Measurements from ENCODE around the gene GNL2.
"Not testable (repeated sequence)": the region's sequence is repeated elsewhere in the genome, so short reads cannot be mapped to it uniquely, and the experiment has no call there.

Gene GNL2

DNA sequence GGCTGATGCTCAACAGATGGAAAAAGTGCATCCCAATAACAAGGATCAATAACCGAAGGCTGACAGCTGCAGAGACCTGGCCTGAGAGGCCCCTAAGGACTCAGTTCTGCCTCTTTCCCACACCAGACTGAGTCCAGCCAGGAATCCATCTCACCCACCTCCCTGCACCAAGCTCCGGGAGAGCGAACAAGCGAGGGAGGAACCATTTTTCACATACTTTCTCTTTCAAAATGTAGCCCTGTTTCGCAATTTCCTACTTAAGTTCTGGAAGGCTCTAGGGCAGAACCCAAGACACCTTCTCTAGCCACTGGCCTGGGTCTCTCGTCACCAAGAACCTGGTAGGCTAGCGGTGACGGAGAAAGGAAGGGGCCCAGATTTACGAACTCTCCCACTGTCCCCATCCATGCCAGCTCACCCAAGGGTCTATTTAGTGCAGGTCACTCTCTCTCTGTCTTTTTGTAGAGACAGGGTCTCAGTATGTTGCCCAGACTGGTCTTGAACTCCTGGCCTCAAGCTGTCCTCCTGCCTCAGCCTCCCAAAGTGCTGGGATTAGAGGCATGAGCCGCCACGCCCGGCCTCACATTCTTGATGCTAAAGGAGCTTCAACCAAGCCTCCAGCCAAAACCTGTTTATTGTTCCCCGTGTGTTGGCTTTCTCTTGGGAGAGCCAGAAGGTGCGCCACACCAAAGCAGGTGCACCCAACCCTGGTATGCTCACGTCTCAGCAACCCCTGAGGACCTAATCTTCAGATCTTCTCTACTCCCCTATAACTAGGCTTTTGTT is 10.9 kb upstream of the GNL2 start:
- DNase-seq (ENCODE audit: low spot score) = no peak

DNA sequence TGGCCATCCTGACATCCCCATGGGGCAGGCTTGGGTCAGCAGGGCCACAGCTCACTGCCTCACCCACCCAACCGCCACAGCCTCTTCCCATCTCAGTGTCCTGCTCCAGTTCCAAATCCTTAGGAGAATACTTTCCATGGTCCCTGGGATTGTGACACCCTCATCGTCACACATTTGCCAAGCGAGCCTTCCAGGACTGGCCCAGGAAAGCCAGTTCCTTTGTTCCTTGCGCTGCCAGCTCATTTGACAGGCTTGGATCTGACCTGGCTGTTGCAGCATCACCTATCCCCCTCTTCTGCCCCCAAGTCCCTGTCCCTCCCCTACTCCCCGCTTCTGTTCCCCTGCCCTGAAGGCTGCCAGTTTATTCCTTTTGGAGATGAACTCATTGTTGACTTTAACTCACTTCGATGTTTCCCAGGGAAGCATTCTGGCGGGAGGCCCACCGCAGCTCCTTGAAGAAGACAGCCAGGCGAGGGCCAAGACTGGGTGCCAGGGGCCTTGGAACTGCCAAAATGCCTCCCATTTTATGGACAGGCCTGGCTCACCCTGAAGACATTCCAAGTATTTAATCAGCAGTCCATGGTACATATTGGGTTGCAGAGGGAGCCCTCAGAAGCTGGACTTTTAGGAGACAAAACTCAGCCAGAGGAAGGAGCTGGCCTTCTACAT is 10.2 kb upstream of the GNL2 start:
- no peak for DNase-seq (ENCODE audit: low spot score)

DNA sequence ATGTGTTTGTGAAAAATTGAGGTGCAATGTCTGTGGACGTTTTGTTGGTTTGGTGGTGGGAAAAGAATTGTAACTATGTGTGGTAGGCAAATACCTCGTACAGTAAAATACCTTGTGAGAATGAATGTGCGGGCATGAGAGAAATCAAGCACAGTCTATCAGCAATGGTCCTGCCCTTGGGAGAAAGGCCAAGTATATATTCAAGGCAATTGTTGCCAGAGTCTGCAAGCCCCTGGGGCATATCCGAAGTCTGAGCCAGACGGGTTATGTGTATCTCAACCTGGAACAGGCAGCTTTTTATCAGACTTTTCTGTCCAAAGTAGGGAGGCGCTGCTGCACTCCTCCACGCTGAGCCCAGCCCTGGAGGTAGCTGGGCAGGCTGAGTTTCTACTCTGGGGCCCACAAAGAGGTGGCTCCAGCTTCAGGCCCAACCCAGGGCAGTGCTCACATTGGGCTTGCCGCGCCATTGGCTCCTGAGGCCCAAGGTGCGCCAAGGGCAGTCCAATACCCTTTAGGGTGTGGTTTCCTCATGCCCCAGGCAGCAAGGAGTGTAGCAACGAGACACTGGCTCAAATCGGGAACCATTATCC is 9.4 kb upstream of the GNL2 start:
- DNase-seq (ENCODE audit: low spot score) = no peak

DNA sequence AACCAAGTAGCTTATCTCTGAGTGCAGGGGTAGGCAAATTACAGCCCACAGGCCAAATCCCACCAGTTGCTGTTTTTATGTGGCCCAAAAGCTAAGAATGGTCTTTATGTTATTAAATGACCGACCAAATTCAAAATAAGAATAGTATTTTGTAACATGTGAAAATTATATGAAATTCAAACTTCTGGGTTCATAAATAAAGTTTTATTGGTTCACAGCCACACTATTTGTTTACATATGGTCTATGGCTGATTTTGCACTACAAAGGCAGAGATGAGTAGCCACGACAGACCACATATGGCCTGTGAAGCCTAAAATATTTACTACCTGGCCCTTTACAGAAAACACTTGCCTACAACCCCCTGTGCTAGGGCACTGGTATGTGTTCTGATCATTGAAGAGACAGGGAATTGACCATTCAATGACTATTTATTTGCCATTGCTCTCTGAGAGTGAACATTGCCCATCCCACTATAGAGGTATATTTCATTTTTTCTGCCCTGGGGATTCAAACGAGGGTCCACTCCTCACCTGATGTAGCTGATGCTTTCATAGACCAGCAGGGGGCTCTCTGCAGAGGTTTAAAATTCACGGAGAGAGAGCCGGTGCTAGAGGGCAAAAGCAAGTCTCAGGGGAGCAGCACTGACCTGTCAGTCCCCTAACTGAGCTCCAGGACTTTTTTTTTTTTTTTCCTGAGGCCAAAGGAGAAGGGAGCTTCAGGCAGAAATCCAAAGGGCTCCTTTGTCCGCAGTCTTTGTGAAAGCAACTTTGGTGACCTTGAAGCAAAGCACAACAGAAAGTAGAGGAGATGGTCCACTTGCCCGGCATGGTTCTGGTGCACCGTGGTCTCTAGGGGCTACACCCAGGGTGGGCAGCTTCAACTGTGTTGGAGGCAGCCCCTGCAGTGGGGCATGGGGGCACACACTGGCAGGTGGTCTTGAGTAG is 7.3 kb upstream of the GNL2 start:
- peak; percentile 68 for DNase-seq (ENCODE audit: low spot score)

DNA sequence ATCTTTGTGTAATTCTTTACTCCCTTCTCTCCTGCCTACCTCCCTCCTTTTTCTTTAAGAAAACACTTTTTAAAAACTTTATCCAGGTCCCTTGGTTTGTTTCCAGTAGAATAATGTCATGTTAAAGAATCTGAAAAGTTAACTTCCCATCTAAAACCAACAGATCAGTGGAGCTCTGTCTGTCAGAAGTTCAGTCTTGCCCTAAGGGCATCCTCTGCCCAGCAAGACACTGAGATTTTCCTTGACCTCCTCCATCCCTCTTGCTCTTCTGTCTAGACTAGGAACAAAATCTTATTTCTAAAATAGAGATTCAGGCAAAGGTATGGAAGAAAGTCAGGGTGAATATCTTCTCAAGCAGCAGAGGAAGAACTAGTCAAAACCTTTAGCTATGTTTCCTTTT is 5.7 kb upstream of the GNL2 start:
- DNase-seq (ENCODE audit: low spot score) = no peak

DNA sequence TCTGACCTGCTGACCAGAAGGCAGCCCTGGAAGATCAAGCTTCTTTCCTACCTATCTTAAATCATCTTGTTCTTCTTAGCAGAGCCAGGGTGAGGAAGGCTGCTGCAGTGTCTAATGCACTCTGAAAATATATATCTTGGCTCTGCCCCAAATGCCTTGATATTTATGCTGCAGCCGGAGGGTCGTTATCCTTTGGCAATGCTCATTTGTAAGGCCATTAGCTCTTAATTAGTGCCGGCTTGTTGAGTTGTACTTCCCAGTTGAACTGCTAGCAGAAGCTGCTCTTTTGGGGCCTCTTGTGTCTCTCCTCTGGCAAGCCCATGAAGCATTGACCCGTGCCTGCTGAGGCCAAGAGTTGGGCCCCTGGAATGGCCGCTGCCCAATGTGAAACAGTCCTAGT is 4.2 kb upstream of the GNL2 start:
- no peak for DNase-seq (ENCODE audit: low spot score)

DNA sequence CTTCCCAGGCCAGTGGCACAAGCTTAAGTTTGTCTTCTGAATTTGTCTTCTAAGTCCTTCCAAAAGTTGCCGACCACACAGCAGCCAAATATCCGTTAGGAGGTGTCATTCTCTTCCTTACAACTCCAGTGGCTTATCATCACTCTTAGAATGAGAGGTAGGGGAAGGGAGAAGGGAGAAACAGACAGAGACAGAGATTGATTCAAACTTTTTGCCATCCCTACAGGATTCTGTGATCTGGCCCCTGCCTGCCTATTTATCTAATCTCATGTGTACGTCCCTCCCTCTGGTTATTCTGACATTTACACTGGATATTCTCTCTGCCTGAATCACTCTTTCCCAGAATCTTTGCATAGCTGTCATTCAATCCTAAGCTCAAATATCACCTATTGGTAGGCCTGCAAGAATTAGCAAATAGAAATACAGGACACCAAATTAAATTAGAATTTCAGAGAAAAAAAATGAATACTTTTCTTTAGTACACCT is 488 bp upstream of the GNL2 start:
- no peak for DNase-seq (ENCODE audit: low spot score)

DNA sequence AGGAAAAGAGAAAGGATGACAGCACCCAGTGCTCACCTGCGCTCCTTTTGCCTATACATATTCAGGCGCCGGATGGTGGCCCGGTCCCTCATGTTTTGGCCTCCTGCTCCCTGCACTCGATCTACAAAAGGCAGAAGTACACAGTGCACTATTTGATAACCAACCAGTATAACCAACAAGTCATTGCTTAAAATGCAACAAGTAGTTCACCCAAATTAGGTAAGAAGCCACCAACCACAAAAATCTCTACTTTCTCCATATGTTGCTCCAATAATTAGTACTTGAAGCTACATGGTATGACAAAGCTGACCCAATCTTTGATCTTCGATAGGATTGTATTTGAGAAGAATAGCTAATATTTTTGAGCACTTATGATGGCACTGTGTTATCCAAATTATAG is 2.0 kb downstream of the GNL2 start:
- DNase-seq (ENCODE audit: low spot score) = no peak

DNA sequence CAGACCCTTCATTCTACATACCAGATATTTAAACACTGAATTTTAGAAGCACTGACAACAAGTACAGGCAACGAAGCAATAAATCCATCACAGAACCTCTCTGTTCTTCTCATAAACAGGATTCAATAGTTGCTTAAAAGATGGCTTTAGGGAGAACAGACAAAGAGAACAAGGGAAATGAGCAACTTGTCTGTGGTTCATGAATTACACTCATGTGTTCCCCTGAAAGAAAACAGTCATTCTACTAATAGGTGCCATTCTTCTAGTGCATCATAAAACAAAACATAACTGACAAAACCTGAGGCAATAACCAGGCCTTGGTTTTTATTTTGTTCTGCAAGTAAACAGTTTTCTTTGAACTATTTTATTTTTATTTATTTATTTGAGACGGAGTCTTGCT is 6.8 kb downstream of the GNL2 start:
- DNase-seq (ENCODE audit: low spot score) = no peak

DNA sequence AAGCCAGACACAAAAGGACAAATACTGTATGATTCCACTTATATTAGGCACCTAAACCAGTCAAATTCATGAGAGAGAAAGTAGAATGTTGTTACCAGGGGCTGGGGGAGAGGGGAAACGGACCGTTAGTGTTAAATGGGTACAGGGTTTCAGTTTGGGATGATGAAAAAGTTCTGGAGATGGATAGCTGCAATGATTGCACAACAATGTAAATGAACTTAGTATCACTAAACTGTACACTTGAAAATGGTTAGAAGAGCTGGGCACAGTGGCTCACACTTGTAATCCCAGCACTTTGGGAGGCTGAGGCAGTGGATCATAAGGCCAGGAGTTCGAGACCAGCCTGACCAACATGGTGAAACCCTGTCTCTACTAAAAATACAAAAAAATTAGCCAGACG is 11.2 kb downstream of the GNL2 start:
- DNase-seq (ENCODE audit: low spot score) = not testable (repeated sequence)

DNA sequence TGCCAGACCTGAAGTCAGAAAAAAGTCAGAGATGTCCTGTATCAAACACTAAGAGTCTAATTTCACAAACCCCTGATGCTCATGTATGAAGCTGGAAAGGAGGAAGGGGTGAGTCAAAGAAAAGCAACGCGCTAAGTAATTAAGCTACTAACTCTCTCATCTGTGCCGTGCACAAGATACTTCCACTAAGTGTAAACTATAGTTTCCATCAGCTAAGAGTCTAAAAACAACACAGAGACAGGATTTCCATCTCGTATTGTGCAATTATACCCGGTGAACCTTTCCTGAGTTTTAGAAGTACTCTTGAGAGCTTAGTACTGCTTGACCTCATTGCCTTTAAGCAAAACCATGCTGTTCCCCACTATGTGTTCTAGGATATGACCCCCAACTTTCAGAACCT is 20.0 kb downstream of the GNL2 start:
- DNase-seq (ENCODE audit: low spot score) = no peak

DNA sequence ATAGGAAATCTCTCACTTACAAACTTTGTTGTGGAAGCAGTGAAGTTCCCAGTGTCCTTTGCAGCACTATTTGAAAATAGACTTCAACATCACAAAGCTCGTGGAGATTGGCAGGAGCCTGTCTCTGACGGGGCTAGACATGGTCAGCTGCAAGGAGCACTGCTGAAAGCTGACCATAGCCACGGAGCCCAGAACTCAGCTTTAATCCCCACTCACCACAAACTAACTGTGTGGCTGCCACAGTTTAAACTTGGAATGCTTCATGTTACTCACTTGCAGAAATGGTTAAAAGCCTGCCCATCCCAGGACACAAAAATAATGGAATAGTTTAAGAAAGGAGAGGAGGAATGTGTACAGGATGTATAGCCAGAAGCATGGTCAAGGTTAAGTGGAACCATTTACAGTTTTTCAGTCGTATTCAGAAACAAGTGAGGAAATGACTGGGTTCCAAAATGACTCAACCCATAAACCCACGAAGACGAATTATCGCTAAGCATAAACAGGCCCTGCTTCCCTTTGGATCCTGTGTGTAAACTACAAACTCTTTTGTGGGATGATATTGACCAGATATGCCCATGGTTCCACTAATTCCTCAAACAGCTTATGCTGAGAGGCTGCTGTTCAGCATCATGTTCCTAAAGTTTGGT is 20.8 kb downstream of the GNL2 start:
- no peak for DNase-seq (ENCODE audit: low spot score)

DNA sequence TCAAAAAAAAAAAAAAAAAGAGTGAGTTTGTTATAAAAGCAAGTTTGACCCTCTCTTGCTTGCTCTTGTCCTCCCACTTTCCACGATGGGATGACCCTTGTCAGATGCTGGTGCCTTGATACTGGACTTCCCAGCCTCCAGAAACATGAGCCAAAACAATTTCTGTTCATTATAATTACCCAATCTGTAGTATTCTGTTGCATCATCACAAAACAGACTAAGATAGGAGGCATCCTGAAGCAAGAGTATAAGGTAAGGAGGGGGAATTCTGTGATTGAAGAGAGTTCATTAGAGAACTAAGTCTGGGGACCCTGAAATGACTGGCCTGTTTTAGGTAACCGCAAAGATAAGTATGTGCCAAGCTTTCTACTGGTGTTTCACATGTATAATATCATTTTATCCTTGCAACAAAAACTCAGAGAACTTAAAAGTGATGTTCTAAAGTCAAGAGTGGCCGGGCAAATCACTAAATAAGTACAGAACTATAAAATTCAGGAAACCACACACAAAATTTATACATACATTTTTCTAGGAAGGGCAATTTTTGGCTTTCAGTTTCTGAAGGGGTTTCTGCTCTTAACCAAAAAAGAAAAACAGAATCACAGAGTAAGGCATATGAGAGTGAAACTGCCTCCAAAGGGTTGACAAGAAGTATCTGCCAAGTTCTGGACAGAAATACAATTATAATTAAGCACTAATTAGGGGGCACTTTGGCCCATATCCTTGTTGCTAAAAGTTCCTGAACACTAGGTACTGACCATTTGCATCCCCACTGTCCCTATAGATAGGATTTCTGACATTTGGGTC is 25.0 kb downstream of the GNL2 start:
- DNase-seq (ENCODE audit: low spot score) = no peak

DNA sequence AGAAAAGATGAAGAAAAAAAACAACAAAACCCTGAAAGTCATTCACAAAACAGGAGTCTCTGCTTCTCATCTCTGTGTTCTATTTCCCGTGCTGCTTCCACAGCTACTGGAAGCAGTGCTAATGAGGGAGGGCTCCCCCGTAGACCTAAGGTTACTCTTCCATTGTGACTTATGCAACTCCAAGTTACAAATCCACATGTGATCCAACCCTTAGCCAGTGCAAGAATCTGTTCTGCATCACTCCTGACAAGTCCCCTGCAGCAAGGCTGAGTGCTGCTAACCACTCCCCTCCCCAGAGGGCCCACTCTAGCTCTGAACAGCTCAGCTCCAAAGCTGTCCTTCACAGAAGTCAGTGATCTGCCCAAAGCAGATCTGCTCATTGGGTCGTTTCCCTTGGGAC is 28.7 kb downstream of the GNL2 start:
- DNase-seq (ENCODE audit: low spot score) = no peak

DNA sequence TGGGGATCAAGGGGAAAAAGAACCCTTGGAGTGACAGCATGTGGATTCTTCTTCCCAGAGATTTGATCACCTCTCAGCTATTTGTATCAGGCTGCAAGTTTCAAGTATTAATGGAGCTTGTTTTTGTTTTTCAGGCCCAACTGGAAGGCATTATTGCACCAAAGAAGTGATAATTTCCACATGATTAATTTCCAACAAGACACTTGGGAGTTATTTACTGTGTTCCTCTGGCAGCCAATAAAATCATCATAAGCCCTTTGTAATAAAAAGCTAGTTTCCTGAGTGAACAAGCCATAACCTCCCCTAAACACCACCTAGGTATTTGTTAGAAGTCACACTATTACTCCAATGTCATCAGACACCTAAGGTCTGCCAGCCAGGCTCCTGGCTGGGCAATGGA is 30.8 kb downstream of the GNL2 start:
- DNase-seq (ENCODE audit: low spot score) = no peak

DNA sequence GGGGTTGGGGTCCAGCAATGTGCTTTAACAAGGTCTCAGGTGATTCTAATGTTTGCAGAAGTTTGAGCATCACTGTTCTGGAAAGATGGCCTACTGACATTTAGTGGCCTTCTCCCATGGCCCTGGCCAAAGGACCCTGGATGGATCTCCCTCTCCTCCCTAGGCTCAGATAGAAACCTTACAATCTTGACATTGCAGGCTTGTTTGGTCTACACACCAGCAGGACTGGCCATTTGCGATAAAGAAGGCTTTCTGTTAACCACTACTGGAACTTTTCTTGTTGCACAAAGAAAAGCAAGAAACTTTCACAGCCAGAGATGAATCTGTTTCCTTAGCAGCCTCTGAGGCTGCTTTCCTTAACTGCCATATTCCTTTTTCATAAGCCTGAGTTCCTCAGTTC is 32.8 kb downstream of the GNL2 start:
- no peak for DNase-seq (ENCODE audit: low spot score)

DNA sequence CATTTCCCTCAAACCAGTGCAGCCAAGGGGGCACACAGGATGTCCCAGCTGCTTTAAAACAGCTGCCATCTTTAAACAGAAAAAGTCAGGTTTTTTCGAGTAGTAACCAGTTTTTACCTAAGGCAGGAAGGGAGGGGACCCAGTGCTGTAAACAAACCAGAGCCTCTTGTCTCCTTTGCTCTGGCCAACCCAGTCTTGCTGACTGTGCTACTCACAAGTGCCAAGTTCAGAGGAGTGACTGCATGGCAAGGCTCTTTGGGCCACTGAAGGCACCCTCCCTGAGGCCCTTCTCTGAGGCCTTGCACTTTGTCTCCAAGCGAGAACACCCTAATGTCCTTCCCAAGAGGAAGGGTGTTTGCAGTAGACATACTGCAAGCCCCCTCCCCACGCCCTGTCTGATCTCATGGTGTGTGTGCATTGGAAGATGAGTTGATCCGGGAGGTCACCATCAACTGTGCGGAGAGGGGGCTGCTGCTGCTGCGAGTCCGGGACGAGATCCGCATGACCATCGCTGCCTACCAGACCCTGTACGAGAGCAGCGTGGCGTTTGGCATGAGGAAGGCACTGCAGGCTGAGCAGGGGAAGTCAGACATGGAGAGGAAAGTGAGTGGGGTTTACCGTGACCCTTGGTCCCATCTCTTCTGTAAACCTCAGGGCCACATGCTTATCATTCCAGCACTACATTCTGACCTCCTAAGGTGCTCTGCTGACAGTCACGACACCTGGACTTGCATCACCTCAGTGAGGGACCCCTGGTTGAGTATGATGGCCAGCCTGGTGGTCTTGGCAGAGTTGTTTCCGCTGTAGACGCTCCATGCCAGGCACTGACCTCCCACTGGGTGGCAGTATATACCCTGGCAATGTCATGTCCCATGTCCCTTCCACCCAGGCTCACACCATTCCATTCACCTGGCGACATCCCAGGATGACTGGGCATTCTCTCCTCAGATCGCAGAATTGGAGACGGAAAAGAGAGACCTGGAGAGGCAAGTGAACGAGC is 34.3 kb downstream of the GNL2 start:
- peak; percentile 54 for DNase-seq (ENCODE audit: low spot score)

DNA sequence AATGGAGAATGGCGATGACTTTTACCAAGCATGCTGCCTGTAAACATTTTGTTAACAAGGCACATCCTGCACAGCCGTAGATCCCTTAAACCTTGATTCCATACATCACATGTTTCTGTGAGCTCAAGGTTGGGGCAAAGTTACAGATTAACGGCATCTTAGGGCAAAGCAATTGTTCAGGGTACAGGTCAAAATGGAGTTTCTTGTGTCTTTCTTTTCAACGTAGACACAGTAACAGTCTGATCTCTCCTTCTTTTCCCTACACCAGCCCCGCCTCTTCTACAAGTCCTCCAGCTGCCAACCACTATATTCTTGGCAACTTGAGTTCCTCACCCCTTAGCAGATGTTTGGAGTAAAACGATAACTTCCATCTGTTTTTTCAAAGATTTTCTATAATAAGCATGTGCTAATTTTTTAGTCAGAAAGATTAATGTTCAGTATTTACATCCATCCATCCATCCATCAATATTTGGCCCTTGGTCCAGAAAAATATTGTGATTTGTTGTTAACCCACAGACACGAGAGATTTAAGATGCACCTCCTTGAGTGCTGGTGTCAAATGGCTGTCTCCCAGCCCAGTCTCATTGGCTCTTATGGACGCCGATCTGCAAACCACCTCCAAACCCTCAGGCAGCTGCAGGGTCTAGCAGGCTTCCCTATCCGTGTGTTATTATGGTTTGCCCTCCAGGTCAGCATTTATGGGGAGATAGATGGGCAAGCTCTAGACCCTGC is 35.2 kb downstream of the GNL2 start:
- DNase-seq (ENCODE audit: low spot score) = no peak

DNA sequence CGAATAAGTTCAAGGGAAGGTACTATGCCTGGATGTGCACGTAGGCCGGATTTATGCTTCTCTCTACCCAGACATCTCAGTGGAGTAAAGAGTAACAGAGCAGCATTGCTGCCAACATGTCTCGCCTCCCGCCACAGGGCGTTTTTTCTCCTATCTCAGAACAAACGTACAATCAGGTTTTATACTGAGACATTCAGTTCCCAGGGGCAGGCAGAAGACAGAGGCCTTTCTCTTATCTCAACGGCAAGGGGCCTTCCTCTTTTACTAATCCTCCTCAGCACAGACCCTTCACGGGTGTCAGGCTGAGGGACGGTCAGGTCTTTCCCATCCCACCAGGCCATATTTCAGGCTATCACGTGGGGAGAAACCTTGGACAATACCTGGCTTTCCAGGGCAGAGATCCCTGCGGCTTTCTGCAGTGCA is 35.8 kb downstream of the GNL2 start:
- not testable (repeated sequence) for DNase-seq (ENCODE audit: low spot score)

All from HuH-7 (cell line).